ENCODE measurements around the gene RNF207. TPM values are rescaled to one million over a fixed set of nuclear protein-coding genes. Genes with fewer than 3 reads are reported as not detected.

Gene RNF207
- total RNA-seq, 2 experiments from 2014 or later, result 12.1 to 16.4 TPM

DNA sequence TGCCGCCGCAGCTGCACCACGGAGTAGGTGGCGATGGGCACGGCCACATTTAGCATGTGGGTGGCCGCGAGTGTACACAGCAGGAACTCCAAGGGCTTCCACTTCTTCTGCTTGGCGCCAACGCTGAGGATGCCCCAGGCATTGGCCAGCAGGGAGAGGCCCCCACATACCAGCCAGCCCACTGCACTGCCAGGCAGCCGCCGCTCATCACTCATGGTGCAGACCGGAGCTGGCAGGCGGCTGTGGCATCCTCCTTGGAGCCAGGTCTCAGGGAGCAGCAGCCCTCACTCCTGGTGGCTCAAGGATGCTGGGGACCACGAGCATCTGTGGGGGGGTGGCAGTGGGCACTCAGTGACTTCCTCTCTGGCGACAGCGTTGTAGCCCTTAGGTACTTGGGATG lies 48.8 kb downstream of the RNF207 start:
- CTCF ChIA-PET, result interaction anchor here (0.9 to 1.2 kb wide), 2 partner anchors 11 to 183 kb away, joined by 3 read pairs; no protein-coding TSS in a partner anchor
- POLR2A ChIA-PET, result no interaction called here

GRCh38 chr1:6256645-6257044 lies 50.7 kb downstream of the RNF207 start:
- CTCF ChIA-PET, result interaction anchor here (1.9 kb wide), 1 partner anchor 12 kb away, joined by 5 read pairs; no protein-coding TSS in a partner anchor
- POLR2A ChIA-PET, result no interaction called here

DNA sequence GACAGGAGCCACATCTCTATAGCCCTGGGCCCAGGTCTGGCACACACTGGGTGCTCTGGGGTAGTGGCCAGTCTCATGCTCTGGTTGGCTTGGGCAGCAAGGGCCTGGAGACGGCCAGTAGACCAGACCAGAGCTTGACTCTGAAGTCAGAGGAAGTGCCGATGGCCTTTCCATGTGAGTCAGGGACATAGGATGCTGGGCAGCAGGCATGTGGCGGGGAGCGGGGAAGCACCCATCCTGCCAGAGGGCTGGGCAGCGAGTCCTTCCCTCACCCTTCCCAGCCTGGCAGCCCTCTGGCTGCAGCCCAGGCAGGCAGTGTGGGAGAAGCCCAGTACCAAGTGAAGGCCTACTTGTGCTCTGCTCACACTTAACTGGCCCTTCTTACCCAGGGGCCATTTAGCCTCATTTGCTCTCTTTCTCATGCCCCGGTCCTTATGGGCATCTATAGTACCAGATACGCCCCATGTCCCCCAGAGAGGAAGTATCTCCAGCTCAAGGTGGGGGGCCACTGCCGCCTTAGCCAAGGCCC lies 51.7 kb downstream of the RNF207 start:
- POLR2A ChIA-PET, result no interaction called here
- CTCF ChIA-PET, result interaction anchor here (1.1 to 2.2 kb wide), 3 partner anchors 11 to 165 kb away, joined by 3 to 19 read pairs (median 5); no protein-coding TSS in a partner anchor

GRCh38 chr1:6258675-6259074 lies 52.8 kb downstream of the RNF207 start:
- POLR2A ChIA-PET, result no interaction called here
- CTCF ChIA-PET, result interaction anchor here (2.2 kb wide), 1 partner anchor 12 kb away, joined by 19 read pairs; no protein-coding TSS in a partner anchor

GRCh38 chr1:6259491-6260362 lies 53.8 kb downstream of the RNF207 start:
- ChIA-PET POLR2A (interaction anchor here (0.5 to 0.6 kb wide), 2 partner anchors 131 to 477 kb away, joined by 3 read pairs; no protein-coding TSS in a partner anchor), CTCF (interaction anchor here (2.2 kb wide), 1 partner anchor 13 kb away, joined by 19 read pairs; no protein-coding TSS in a partner anchor)

- ChIA-PET CTCF (interaction anchor here (1.6 kb wide), 1 partner anchor 18 kb away, joined by 5 read pairs; no protein-coding TSS in a partner anchor), POLR2A (no interaction called here)
Observed at GRCh38 chr1:6260433-6260934, 54.6 kb downstream of the RNF207 start.

GRCh38 chr1:6260961-6261614 lies 55.2 kb downstream of the RNF207 start, which contains the start of gene GPR153:
TSS of gene GPR153 (minus strand) at chr1:6261098. CDS start at chr1:6254905, 6,193 bp downstream.
- ChIA-PET CTCF (interaction anchor here (1.6 kb wide), 1 partner anchor 18 kb away, joined by 5 read pairs; no protein-coding TSS in a partner anchor), POLR2A (no interaction called here)

- ChIA-PET CTCF (interaction anchor here (1.6 kb wide), 1 partner anchor 19 kb away, joined by 5 read pairs; no protein-coding TSS in a partner anchor), POLR2A (interaction anchor here (0.5 kb wide), 1 partner anchor 219 kb away, joined by 4 read pairs; no protein-coding TSS in a partner anchor)
Observed at GRCh38 chr1:6261615-6261995, 55.7 kb downstream of the RNF207 start.

DNA sequence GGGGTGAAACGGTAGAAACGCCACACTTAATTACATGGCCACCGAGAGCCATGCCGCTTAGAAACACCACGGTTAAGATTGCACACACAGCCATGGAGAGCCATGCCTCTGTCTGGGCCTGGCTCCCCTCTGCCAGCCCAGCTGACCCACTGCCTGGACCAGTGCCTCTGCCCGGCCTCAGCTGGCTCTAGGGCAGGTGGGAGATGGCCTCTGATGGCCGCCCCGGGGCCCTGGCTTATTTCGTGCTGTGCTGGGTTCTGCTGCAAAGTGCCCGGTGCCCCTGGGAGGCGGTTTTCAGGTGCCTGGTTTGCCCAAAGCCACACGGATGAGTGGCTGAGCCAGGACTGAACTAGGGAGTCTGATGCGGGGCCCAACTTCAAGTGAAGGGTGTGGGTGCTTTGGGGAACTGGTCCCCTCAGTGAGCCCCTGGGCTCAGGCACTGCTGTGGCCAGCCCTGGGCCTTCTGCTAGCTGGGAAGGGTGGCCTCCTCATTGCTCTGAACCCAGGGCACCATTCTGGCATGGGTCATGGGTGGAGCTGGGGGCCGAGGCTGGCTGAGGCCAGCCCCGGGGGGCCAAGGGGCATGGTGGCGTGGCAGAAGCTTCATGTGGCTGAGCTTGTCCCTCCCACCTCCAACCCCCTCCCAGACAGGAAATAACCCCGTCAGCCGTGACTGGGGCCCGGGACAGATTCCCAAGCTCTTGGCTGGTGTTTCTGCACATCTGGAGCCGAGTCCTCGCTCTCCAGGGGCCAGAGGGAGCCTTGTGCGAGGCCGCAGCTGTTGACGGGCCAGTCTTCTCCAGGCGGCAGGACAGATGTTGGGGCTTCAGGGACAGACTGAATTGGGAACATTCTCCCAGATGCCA lies 56.9 kb downstream of the RNF207 start:
- POLR2A ChIA-PET, result no interaction called here
- CTCF ChIA-PET, result interaction anchor here (1.1 kb wide), 1 partner anchor 16 kb away, joined by 7 read pairs; no protein-coding TSS in a partner anchor

DNA sequence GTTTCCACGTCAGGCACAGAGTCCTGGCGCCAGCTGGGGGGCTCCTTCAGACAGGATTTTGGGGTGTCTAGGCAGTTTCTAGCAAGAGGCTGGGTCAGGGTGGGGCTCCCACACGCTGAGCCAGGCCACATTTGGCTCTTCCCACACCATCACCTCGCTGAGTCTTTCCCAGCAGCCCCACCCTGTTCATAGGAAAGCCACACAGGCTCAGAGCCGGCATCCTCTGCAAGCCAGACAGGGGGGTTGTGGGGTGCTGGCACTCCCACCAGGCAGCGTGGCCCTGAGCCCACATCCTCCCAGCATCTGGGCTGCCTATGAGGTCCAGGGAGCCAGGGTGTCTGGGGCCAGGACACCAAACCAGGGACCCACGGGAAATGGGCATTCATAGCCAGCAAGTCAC lies 57.8 kb downstream of the RNF207 start:
- POLR2A ChIA-PET, result no interaction called here
- CTCF ChIA-PET, result interaction anchor here (1.1 kb wide), 1 partner anchor 17 kb away, joined by 3 read pairs; no protein-coding TSS in a partner anchor

DNA sequence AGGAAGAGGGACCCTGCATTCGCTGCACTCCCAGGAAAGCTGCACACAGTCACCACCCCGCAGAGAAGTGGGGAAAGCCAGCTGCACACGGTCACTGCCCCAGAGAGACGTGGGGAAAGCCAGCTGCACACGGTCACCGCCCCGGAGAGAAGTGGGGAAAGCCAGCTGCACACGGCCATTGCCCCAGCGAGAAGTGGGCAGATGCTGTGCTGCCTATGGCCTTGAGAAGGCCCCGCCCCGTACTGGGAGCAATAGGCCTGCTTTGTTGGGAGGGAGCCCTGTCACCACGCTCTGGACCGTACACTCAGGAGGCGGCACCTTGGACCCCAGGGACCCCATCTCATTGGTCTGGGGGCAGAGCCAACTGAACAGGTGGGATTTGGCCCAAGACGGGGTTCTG lies 59.2 kb downstream of the RNF207 start:
- ChIA-PET CTCF (interaction anchor here (0.6 kb wide), 1 partner anchor 10 kb away, joined by 3 read pairs; no protein-coding TSS in a partner anchor), POLR2A (no interaction called here)

DNA sequence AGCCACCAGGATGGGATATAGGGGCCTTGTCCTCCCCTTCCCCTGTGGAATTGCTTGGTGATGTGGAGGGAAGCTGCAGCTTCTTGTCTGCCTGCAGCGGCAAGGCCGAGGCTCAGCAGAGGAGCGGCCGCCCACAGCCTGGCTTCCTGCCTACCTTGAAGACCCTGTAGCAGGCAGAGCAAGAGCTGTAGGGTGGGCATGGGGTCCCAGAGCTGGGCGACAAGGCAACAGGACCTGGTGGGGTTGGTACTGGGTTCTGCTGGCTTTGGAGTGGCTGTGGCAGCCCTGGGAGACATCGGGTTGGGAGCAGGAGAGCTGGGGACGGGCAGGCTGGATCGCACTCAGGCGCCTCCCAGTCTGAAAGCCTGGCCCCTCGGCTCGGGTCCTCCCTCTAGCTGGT lies 60.7 kb downstream of the RNF207 start:
- POLR2A ChIA-PET, result no interaction called here
- CTCF ChIA-PET, result interaction anchor here (1.0 to 1.2 kb wide), 2 partner anchors 20 to 157 kb away, joined by 3 to 5 read pairs; no protein-coding TSS in a partner anchor

DNA sequence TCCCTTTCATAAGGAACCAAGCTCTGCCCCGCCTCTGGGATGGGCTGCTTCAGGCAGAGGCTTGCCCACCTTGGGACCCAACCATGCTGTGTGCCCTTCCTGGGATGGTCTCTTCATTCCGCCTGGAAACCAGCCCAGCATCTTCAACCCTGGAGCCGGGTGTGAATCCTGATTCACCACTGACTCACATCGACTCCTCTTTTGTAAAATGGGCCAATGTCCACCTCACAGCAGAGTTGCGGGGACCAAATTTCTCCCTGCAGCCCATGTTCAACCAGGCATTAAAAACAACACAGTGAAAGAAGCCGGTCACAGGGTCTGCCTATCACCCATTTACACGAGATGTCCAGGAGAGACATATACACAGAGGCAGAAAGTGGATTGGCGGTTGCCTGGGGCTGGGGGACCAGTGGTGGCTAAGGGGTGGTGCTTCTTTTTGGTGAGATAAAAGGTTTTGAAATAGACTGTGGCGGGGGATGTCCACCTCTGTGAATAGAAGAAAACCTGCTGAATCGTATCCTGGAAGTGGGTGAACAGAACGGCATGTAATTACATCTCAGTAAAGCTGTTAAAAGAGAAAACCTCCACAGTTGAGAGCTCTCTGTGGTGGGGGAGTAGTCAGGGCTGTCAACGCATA lies 61.9 kb downstream of the RNF207 start:
- POLR2A ChIA-PET, result no interaction called here

GRCh38 chr1:6268415-6268814 lies 62.5 kb downstream of the RNF207 start:
- POLR2A ChIA-PET, result no interaction called here

More for the DNA sequence above, 61.9 kb downstream of the RNF207 start:
- CTCF ChIA-PET, result interaction anchor here (1.2 to 1.7 kb wide), 2 partner anchors 21 to 156 kb away, joined by 3 to 6 read pairs; no protein-coding TSS in a partner anchor

GRCh38 chr1:6269296-6269695 lies 63.4 kb downstream of the RNF207 start:
- ChIA-PET CTCF (interaction anchor here (1.7 kb wide), 1 partner anchor 23 kb away, joined by 6 read pairs; no protein-coding TSS in a partner anchor), POLR2A (no interaction called here)

More at GRCh38 chr1:6268415-6268814, 62.5 kb downstream of the RNF207 start:
- CTCF ChIA-PET, result interaction anchor here (1.7 kb wide), 1 partner anchor 22 kb away, joined by 6 read pairs; no protein-coding TSS in a partner anchor

DNA sequence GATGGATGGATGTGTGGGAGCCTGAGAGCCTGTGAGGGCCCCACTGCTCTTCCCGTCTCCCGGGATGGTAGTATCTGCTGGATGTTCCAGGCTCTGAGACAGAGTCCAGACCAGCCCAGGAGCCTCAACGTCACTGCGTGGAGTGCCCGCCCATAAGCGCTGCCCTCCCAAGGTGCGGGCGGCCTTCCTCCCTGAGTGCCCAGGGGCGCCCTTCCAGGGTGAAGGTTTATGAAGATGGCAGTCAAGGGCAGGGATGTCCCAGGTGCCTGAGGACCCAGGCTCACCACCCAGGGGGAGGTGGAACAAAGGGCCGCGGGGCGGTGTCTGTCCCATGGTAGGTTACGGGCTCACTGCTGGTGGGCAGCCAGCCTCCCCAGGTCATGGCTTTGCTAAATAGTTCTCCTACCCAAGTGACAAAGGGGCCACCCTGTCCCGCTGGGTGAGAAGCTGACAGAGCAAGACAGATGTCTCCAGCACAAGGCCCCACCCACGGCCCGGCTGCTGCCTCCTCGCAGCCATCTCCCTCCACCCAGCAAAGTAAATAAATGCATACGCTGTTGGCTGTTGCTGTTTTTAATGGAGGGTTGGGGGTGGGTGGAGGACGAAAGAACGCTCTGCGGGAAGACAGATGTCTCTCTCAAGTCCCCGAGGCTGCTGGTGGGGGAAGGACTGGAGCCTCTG lies 63.9 kb downstream of the RNF207 start:
- CTCF ChIA-PET, result interaction anchor here (1.7 kb wide), 1 partner anchor 23 kb away, joined by 6 read pairs; no protein-coding TSS in a partner anchor
- POLR2A ChIA-PET, result no interaction called here

DNA sequence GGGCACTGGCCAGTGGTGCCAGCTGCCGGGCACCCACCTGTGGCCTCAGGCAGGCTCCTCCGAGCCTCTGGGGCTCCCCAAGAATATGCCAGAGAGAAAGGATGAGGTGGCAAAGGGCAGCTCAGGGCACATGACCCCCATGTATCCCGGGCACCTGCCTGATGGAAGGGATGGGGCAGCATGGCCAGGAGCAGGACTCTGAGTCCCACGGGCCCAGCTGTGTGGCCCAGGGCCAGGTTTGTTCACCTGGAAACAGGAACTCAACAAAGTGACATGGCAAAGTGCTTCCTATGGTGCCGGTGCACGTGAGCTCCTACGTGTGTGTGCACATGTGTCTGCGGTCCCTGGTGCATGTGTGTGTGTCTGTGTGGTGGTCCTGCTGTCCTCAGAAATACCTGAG lies 64.5 kb downstream of the RNF207 start:
- ChIA-PET CTCF (no interaction called here), POLR2A (no interaction called here)

All from activated CD8-positive, alpha-beta memory T cell treated with anti-CD3 and anti-CD28 coated beads for 36 hours (primary cell).